ENCODE measurements around the gene CFDP1. TPM values are rescaled to one million over a fixed set of nuclear protein-coding genes. Genes with fewer than 3 reads are reported as not detected.

Gene CFDP1
- polyA plus RNA-seq, 4 donors, result 149 to 200 (median 170) TPM

Other genes with a start within 250 kb of the CFDP1 start
- under 1 TPM in 1 of 4 donors, not detected in 3; 0.09 TPM for gene CTRB2, start 226.3 kb downstream of the CFDP1 start, polyA plus RNA-seq (ENCODE audit: insufficient read length in 4 of 4)
- under 1 TPM in 2 of 4 donors, not detected in 2; 0.11 to 0.15 TPM for gene CTRB1, start 214.5 kb downstream of the CFDP1 start, polyA plus RNA-seq (ENCODE audit: insufficient read length in 4 of 4)
- gene BCAR1, start 181.9 kb downstream of the CFDP1 start, polyA plus RNA-seq (ENCODE audit: insufficient read length in 4 of 4), result 10 to 100 TPM; 36.2 to 66.0 (median 43.8) TPM
- 10 to 100 TPM; 32.8 to 45.3 (median 40.3) TPM for gene TMEM170A, start 31.2 kb upstream of the CFDP1 start, polyA plus RNA-seq (ENCODE audit: insufficient read length in 4 of 4)
- 1 to 10 TPM in 3 of 4 donors, under 1 TPM in 1; 0.26 to 1.3 (median 1.2) TPM for gene CHST6, start 61.9 kb upstream of the CFDP1 start, polyA plus RNA-seq (ENCODE audit: insufficient read length in 4 of 4)
- 1 to 10 TPM in 1 of 4 donors, under 1 TPM in 3; 0.37 to 1.2 (median 0.61) TPM for gene CHST5, start 102.6 kb upstream of the CFDP1 start, polyA plus RNA-seq (ENCODE audit: insufficient read length in 4 of 4)
- gene TMEM231, start 122.7 kb upstream of the CFDP1 start, polyA plus RNA-seq (ENCODE audit: insufficient read length in 4 of 4), result 10 to 100 TPM; 12.1 to 21.2 (median 20.2) TPM
- 100 to 1,000 TPM; 152 to 195 (median 184) TPM for gene GABARAPL2, start 132.9 kb upstream of the CFDP1 start, polyA plus RNA-seq (ENCODE audit: insufficient read length in 4 of 4)
- gene ADAT1, start 189.8 kb upstream of the CFDP1 start, polyA plus RNA-seq (ENCODE audit: insufficient read length in 4 of 4), result 10 to 100 TPM; 35.3 to 59.5 (median 52.3) TPM
- gene KARS1, start 214.2 kb upstream of the CFDP1 start, polyA plus RNA-seq (ENCODE audit: insufficient read length in 4 of 4), result 100 to 1,000 TPM; 102 to 152 (median 135) TPM
- gene TERF2IP, start 214.3 kb upstream of the CFDP1 start, polyA plus RNA-seq (ENCODE audit: insufficient read length in 4 of 4), result 10 to 100 TPM; 82.3 to 98.4 (median 87.9) TPM
- under 1 TPM in 2 of 4 donors, not detected in 2; 0.15 to 0.19 TPM for gene CPHXL2, start 243.5 kb upstream of the CFDP1 start, polyA plus RNA-seq (ENCODE audit: insufficient read length in 4 of 4)